HUDEP-2 (cell line): Measurements from ENCODE around the gene NMNAT2.
"Not testable (repeated sequence)": the region's sequence is repeated elsewhere in the genome, so short reads cannot be mapped to it uniquely, and the experiment has no call there.

Experiments used
- DNase-seq, 76 experiments: peaks; one replicate each; lab custom pipeline; 2025; ENCODE audit not compliant: unreplicated experiment in 76 of 76; lab: John Stamatoyannopoulos, UW

Gene NMNAT2

DNA sequence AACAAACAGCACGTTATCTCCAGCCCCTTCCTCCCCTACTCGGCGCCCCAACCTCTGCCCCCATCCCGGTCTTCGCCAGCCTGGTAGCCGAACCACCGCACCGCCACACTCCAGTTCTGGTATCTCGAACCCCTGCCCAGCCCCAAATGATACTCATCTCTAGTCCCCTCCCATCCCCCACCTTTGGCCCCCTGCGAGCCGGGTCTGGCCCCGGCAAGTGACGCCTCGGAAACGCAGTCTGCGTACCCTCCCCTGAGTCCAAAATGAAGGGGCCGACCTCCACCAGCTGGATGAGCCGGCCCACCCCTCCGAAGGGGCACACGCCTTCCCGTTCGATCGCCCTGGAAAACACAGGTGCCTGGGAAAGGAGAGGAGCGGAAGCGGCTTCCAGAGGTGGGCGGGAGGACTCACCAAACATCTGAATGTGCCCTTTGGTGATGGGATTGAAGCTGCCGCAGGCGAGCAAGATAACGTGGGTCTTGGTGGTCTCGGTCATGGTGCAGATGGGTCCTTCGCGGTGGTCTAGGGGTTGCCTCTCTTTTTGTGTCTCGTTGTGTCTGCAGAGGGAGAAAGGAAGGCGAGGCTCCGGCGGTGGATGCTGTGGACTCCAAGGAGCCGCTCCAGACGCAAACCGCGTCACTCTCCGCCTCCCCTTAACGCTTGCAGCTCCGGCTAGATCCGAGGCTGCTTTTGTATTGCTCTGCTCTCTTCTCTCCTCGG, at the start of gene NMNAT2:
NMNAT2 (minus strand) TSS at position 609 of the 720 bp plus-strand sequence; CDS start at position 496, 113 bp downstream.
- DNase-seq = no peak

DNA sequence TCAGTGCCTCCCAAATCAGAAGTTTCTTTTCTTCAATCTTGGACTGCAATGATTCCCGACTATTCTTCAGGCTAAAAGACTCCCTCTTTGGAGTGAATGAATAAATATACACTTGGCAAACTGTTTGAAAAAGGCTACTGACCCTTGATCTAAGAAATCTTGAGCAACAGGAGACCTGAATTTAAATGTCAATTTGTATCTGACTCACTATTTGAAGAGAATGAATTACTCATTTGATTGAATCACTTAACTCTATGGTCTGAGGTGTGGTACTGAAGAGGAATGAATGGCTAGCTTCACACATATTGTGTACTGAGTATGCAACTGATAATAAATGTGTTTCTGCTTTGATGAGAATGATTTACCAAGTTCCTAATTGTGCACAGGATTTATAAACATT, 49.5 kb upstream of the NMNAT2 start:
- no peak for DNase-seq

DNA sequence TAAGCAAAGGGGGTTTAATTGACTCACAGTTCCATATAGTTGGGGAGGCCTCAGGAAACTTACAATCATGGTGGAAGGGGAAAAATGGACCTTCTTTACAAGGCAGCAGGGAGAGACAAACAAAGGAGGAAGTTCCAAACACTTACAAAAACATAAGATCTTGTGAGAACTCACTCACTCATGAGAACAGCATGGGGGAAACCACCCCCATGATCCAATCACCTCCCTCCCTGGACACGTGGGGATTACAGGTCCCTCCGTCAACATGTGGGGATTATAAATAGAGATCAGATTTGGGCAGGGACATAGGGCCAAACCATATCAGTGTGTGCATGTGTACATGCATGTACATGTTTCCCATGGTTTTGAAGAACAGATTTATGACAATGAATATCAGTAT, 48.6 kb upstream of the NMNAT2 start:
- DNase-seq = no peak

DNA sequence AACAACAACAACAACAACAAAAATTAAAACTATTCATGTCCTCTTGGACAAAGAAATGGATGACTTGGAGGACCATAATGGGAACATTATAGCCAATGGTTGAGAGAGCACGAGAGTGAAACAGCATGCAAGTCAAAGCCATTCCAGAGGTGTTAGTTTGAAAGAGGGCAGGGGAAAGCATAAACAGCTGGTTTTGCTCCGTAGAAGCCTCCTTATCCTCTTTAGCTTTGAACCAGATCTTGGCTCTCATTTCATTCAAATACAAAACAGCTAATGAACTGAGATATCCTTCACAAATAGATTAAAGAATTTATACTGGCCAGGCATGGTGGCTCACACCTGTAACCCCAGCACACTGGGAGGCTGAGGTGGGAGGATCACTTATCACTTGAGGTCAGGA, 45.4 kb upstream of the NMNAT2 start:
- DNase-seq = no peak

DNA sequence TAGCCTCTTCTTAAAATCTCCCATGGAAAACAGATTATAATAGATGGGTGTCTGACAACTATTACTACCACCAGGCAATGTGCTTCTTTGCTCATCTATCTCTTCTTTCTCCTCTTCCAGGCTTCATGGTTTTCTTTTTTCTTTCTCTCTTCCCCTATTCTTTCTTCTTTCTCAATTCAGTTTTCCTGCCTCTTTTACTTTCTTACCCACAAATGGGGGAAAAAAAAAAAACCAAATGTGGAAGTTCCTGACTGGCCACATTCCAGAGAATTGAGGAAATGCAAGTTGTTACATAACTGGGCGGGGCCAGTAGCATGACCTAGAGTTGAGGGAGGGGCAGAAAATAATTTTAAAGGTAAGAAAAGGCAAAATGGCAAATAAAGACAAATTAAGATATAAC, 43.2 kb upstream of the NMNAT2 start:
- no peak for DNase-seq

DNA sequence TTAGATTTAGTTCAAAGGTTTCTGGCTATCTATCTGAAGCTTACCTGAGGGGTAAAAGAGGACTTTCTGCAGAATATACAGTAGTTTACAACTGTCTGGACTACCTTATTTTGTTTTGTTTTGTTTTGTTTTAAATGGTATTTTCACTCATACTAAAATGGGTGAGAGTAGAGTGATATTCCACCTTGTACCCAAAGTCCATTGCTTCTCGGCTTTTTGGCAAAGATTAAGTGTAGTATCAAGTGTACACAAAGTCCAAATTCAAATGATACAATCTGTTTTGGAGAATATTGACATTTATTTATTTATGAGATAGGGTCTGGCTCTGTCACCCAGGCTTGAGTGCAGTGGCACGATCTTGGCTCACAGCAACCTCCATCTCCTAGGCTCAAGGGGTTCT, 42.4 kb upstream of the NMNAT2 start:
- no peak for DNase-seq

DNA sequence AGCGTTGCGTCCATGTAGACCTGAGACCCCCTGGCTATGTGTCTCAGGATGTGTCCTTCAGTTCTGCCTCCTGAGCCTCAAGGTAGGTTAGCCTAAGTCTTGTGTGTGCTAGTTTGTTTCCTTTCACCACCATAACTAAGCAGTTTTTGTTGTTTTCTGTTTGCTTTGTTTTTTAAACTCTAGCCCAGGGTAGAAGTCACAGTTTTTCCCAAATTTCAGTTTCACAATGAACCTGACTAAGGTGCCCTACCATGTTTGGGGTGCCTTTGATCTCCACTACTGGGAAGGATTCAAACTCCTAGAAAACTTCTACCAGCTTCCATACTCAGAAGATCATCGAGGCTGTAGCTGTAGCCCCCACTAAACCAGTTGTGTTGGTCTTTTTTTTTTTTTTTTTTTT, 39.3 kb upstream of the NMNAT2 start:
- DNase-seq = no peak

DNA sequence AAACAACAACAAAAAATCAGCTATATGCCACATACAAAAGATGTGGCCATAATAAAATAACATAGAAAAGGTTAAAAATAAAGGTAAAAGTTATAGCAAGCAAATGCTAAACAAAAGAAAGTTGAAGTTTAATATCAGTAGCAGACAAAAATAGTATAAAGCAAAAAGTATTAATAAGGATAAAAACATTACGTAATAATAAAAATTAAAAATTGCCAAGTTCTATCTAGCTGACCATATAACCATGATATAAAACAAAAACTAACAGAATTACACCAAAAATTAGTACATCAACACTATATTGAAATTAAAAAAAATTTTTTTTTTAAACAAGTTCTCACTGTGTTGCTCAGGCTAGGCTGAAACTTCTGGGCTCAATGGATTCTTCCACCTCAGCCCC, 38.6 kb upstream of the NMNAT2 start:
- DNase-seq = no peak

DNA sequence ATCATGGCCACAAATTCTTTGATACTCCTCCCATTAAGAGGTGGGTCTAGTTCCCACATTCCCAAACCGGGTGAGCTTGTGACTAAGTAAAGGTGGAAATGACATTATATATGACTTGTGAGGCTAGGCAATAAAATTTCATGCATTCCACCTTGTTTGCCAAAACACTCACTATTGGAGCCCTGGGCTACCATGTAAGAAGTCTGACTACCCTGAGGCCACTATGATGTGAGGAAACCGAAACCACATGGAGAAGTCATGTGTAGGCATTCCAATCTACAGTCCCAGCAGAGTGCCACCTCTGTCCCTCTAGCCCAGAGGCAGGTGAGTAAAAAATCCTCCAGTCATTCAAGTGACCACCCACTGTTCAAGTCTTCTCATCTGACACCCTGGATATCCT, 36.2 kb upstream of the NMNAT2 start:
- no peak for DNase-seq

DNA sequence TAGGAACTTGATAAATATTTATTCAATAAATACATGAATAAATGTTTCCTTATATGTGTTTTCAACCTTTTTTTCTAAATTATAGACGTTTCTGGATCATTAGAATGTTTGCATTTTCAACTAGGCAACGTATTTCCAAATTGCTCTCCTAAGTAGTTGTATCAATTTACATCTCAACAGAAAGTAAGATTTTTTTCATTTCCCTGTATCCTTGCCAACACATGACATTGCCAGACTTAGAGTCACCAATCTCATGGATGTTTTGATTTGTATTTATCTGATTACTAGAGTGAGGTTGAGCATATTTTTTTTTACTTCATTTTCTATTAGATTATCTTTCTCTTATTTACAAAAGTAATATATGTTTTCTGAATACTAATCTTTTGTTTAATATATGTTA, 31.9 kb upstream of the NMNAT2 start:
- DNase-seq = no peak

DNA sequence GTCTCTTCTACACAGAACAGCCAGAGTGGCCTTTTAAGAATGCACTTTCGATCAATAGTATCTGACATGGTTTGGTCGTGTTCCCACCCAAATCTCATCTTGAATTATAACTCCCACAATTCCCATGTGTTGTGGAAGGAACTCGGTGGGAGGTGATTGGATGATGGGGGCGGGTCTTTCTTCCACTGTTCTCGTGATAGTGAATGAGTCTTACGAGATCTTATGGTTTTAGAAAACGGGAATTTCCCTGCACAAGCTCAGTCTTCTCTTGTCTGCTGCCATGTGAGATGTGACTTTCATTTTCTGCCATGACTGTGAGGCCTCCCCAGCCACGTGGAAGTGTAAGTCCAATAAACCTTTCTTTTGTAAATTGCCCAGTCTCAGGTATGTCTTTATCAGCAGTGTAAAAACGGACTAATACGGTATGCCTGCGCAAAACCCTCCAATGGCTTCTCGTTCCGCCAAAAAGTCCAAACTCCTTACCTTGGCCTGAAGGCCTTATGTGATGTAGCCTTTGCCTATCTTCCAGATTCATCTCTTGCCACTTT, 31.1 kb upstream of the NMNAT2 start:
- no peak for DNase-seq

DNA sequence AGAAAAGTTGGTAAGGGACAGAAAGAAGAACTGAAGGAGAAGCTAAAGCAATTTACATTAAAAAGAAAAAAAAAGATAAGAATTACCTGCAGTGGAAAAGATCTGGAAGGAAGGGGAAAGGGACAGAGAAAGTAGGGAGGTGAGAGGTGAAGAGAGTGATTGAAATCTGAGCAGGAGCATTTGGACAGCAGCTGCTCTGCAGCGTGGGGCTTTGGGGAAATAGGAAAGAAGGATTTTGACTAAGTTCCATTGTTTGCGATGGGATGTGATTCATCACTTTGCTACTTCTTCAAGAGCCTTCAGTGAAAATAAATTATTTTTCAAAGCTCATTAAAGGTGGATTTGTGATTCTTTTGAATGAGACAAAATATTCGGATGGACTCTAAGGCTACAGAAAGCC, 26.1 kb upstream of the NMNAT2 start:
- DNase-seq = no peak

DNA sequence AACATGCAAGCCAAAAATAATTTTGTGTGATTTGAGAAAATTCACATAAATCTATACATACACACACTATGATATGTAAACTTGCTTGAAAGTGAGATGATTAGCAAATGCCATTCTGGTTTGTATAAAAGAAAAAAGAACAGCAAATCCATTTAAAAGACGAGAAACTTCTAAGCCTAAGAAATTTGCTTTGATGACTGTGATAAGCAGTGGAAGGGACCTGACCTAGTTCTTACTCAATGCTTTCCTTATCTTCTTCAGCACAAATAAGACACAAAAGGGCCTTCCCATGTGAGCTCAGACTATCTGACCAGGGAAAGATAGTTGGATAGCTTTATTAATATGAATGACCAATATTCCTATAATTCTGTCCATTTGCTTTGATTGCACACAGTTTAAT, 25.3 kb upstream of the NMNAT2 start:
- DNase-seq = no peak

DNA sequence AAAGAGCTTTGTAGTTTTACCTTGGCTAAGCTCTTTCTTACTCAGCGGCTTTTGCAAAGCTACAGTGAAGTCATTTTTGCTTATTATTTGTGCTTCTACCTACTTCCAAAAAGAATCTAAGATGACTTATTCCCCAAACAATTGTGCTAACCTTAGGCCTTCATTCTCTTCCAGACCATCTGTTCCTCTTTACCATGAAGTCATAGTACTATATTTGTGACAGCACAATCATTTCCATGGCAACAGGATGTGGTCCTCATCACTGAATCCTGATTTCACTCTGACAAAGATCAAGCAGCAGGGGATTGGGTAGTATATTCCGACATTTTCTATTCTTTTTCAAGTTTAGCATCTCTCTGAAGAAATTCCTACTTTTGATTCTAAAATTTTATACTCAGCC, 24.8 kb upstream of the NMNAT2 start:
- no peak for DNase-seq

DNA sequence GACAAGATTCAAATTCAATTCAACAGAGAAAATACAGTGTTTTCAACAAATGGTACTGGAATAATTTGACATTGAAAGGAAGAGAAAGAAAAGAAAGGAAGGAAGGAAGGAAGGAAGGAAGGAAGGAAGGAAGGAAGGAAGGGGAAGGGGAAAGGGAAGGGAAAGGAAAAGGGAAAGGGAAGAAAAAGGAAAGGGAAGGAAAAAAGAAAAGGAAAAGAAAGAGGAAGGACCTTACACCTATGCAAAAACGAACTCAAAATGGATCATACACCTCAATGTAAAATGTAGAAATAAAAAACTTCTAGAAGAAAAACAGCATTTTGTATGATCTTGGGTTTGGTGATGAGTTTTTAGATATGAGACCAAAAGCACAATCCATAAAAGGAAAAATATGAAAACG, 19.9 kb upstream of the NMNAT2 start:
- DNase-seq = no peak

DNA sequence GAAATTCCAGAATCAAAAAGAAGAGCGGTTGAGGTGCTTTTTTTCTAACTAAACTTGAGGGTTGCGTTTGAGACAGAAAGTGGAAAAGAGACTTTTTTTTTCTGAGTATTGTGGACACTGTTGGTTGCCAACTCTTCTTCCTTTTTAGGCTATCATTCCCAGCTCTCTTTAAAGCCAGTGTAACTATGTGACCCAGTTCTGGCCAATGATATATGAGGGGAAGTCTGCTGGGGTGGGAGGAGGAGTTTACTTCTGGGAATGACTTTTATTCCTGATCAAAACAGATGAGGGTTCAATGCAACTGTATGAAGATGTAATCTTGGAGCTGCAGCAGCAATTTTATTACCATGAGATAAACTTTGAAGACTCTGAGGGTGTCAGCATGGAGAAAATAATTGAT, 17.3 kb upstream of the NMNAT2 start:
- DNase-seq = no peak

DNA sequence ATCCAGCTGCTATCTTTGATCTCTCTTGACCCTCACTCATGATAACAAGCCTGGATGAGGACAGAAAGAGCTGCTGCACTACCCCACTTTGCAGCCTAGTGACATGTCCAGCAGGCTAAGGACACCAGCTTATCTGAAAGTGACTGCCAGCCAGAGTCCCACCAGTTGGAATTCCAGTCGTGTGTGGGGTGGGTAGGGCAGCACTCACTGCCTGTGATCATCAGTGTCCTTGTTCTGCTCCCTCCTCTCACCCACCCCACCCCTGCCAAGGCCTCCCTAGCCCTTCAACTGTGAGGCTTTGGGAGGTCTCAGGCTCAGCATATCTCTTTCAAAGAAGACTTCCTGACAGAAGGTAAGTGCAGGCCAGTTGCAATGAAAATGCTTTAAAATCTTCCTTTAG, 15.5 kb upstream of the NMNAT2 start:
- no peak for DNase-seq

DNA sequence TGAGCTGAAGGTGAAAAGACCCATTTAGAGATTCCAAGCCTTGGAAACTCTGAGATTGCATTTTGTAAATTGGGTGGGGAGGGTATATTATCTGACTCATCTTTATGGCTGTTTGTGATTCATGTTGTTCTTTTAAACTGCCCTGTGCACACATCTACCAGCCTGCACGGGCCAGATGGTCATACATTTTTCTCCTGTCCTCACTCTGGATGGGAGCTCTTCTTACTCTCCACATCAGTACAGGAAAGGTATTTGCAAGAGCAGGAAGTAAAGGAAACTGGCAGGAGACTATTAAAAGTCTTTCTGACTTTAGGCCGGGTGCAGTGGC, 14.3 kb upstream of the NMNAT2 start:
- no peak for DNase-seq

DNA sequence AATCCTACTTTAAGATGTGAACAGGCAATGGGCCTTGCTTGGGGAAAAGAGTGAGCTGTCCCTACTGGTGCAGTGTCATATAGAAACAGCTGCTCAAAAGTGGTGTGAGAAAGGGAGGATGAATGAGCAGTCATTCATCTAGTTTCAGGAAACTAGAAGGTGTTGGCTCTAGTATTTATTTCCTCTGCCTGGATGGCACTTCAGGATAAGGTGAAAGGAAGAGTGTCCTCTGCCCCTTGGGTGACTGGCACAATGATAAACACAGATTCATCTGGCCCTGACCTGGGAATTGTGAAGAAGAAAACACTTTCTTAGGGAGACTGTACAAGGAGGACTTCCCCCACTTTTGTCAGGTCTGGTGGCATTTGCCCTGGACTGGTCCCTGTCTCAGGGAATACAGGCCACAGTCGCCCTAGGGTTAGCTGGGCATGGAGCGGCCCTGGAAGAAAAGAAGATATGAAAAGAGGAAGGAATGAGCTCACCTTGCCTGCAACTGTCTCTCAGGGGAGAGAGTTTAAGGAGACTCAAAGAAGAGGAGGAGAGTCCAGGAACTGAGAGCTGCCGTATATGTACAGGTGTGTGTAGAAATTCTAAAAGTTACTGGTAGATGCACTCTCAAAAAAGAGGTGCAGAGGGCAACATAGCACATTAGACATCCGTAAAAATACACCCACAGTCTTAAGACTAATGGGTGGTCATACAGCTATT, 13.8 kb upstream of the NMNAT2 start:
- DNase-seq = no peak

DNA sequence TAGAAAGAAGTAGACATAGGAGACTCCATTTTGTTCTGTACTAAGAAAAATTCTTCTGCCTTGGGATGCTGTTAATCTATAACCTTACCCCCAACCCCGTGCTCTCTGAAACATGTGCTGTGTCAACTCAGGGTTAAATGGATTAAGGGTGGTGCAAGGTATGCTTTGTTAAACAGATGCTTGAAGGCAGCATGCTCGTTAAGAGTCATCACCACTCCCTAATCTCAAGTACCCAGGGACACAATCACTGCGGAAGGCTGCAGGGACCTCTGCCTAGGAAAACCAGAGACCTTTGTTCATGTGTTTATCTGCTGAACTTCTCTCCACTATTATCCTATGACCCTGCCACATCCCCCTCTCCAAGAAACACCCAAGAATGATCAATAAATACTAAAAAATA, 9.4 kb upstream of the NMNAT2 start:
- DNase-seq = not testable (repeated sequence)

DNA sequence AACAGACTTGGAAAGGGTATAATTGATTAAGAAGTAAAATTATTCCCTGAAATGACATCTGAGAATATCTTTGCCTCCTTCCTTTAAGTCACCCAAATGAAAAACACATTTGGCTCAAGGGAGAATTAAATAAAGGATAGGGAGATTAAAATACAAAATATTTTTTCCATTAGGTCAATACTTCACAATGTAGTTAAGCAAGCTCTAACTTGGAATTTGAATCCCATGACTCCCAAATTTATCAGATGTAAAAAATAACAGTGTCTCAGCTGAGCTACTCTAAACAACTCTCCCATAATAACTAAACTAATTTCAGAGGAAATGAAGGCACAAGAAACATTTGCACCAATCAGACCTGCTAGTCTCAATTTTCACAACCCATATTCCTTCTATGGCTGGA, 6.5 kb upstream of the NMNAT2 start:
- DNase-seq = no peak

DNA sequence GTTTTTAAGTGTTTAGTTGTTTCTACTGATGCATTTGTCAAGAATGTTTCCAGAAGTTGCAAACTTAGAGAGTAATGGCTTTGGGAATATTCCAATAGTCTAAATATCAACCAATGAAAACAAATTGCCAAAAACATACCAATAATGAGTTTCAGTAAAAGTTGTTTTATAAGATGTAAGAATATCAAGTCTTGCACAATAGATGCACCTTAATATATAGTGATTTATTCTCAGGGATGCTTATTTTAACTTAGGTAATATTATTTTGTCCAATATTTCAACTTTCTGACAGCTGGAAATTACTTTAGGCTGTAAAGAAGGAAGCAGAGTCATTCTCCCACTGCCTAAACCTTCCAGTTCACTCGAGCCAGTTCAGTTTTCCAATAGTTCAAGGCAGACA, 5.4 kb upstream of the NMNAT2 start:
- no peak for DNase-seq
